Prostate gland (tissue), 2 donors: ENCODE measurements around the gene CRB1. TPM values are rescaled to one million over a fixed set of nuclear protein-coding genes. Genes with fewer than 3 reads are reported as not detected.

Experiments
- DNase-seq: peaks from one replicate; pipeline ENCODE4 v3.0.0-alpha.2; 2019; ENCODE audit warnings: low spot score
- H3K27ac ChIP-seq, 2 donors: fragments of 200-600 bp; sonication (generic); 2 replicates each; pipeline ENCODE4 v1.5.1; 2017 to 2019
- H3K27me3 ChIP-seq: fragments of 200-600 bp; sonication (generic); replicated peaks from 2 replicates; pipeline ENCODE4 v1.5.1; 2019; ENCODE audit not compliant: insufficient read depth
- H3K36me3 ChIP-seq, 2 donors: fragments of 200-600 bp; sonication (generic); 1 replicate in 1 of 2; 2 replicates in 1 of 2; pipeline versions ENCODE4 v1.5.1 to v1.8.1; 2017 to 2019
- H3K4me1 ChIP-seq: fragments of 200-600 bp; sonication (generic); replicated peaks from 2 replicates; pipeline ENCODE4 v1.5.1; 2019
- H3K4me3 ChIP-seq, 2 donors: fragments of 200-600 bp; sonication (generic); 2 replicates each; pipeline ENCODE4 v1.5.1; 2017 to 2019
- H3K9me3 ChIP-seq: fragments of 200-600 bp; sonication (generic); 2 replicates; pipeline ENCODE4 v1.5.1; 2017
- POLR2A ChIP-seq: fragments of 450-650 bp; IDR thresholded peaks from one replicate; pipeline ENCODE4 v1.6.1; 2016; ENCODE audit warnings: antibody characterized with exemption, mild to moderate bottlenecking
- POLR2AphosphoS5 ChIP-seq: sonication (generic); formaldehyde crosslinking; IDR thresholded peaks from one replicate; pipeline ENCODE4 v1.6.1; 2017; ENCODE audit warnings: antibody characterized with exemption
- WGBS: methylation state at CpG from one replicate; pipeline ENCODE4 v1.1.5; 2018; 5-methylcytosine and 5-hydroxymethylcytosine counted together
- intact Hi-C: fragments of 100-400 bp; cut with DNase I; formaldehyde crosslinking; loops from one replicate; pipeline ENCODE4 v1.14.2; 2022
- total RNA-seq, 2 donors: library from RNA; depleted of rRNA; stranded (reverse); fragments of >200 nt; gene quantifications; one replicate each; pipeline ENCODE4 v1.1.0, GENCODE V29; 2016
- TF ChIP-seq, protein P1 (sequence below), 4 experiments: fragments of 200-600 bp in 2 of 4; fragments of 450-650 bp in 2 of 4; sonication (generic) in 2 of 4; IDR thresholded peaks; 1 replicate in 3 of 4; 2 replicates in 1 of 4; pipeline ENCODE4 v1.5.1; 2016 to 2019; ENCODE audit warnings: antibody characterized with exemption in 4 of 4, mild to moderate bottlenecking in 2 of 4, moderate library complexity in 2 of 4

CRB1 gene
- total RNA-seq, 2 donors from 2014 or later = 0.32 to 1.0 TPM

GRCh38 chr1:197435224-197435623 lies 167.2 kb downstream of the CRB1 start:
- 25% methylated on average over 1 of the region's 1 CpG for WGBS
- intact Hi-C loops = no loop called here
- Histone ChIP-seq H3K9me3 (no peaks in the 10 kb centered on the region), H3K36me3 (no peaks in the 10 kb centered on the region), H3K27me3 (no peaks in the 10 kb centered on the region), H3K4me3 (no peak overlapping the region), H3K4me1 (no peaks in the 10 kb centered on the region), H3K27ac (no peak overlapping the region)
- no peak for DNase-seq
- TF ChIP-seq POLR2A (no peak), POLR2AphosphoS5 (no peak)
- TF ChIP-seq, protein P1, sequence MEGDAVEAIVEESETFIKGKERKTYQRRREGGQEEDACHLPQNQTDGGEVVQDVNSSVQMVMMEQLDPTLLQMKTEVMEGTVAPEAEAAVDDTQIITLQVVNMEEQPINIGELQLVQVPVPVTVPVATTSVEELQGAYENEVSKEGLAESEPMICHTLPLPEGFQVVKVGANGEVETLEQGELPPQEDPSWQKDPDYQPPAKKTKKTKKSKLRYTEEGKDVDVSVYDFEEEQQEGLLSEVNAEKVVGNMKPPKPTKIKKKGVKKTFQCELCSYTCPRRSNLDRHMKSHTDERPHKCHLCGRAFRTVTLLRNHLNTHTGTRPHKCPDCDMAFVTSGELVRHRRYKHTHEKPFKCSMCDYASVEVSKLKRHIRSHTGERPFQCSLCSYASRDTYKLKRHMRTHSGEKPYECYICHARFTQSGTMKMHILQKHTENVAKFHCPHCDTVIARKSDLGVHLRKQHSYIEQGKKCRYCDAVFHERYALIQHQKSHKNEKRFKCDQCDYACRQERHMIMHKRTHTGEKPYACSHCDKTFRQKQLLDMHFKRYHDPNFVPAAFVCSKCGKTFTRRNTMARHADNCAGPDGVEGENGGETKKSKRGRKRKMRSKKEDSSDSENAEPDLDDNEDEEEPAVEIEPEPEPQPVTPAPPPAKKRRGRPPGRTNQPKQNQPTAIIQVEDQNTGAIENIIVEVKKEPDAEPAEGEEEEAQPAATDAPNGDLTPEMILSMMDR (IDR thresholded peaks at IDR 0.05) = no peak

GRCh38 chr1:197437601-197438000 lies 169.5 kb downstream of the CRB1 start:
- Histone ChIP-seq H3K27ac (no peak overlapping the region), H3K4me1 (no peaks in the 10 kb centered on the region), H3K4me3 (no peak overlapping the region), H3K27me3 (no peaks in the 10 kb centered on the region), H3K9me3 (no peaks in the 10 kb centered on the region), H3K36me3 (no peaks in the 10 kb centered on the region)
- intact Hi-C loops = no loop called here
- no peak for DNase-seq
- TF ChIP-seq, protein P1 (IDR thresholded peaks at IDR 0.05) = no peak
- no peak for TF ChIP-seq POLR2A
- no peak for TF ChIP-seq POLR2AphosphoS5
- 85% methylated on average over 3 of the region's 3 CpGs for WGBS

DNA sequence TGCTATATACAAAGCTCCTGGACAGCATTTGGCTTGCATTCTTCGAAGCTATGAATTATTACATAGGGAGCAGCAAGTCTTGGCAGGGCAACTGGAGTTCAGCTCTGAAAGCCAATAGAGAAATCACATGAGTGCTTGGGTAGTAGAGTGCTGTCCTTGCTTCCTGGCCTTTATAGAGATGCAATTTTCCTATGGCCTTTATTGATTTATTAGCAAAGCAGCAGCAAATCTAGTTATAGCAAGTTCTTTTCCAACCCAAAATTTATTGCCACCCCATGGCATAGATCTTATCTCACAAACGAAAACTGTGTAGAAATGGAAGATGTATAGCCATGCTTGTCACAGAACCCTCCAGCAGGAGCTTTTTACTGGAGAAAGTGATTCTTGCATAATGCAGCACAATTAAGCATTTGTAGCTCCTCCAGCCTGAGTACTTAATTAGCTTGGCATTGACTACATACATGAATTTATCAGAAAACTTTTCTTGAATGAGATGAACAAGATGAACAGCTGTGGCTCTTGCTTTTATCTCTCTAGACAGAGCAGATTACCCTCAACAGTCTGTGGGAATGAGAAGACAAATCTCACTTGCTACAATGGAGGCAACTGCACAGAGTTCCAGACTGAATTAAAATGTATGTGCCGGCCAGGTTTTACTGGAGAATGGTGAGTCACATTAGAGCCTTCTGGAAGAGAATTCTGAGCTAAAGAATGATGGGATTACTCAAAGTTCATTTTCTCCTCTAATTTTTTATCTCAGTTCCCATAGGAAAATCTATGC lies 170.1 kb downstream of the CRB1 start:
- no peaks in the 10 kb centered on the region for H3K27me3 ChIP-seq
- 26% methylated on average over 3 of the region's 3 CpGs for WGBS
- intact Hi-C loops = no loop called here
- H3K4me3 ChIP-seq = no peak overlapping the region
- no peak for DNase-seq
- H3K36me3 ChIP-seq = no peaks in the 10 kb centered on the region
- H3K9me3 ChIP-seq = no peaks in the 10 kb centered on the region
- TF ChIP-seq POLR2AphosphoS5 (no peak), POLR2A (no peak)
- TF ChIP-seq, protein P1 (IDR thresholded peaks at IDR 0.05) = no peak
- H3K4me1 ChIP-seq = no peaks in the 10 kb centered on the region
- H3K27ac ChIP-seq = no peak overlapping the region

- TF ChIP-seq POLR2A = no peak
- no peak for TF ChIP-seq POLR2AphosphoS5
- TF ChIP-seq, protein P1 (IDR thresholded peaks at IDR 0.05) = no peak
- 63% methylated on average over 4 of the region's 4 CpGs for WGBS
- Histone ChIP-seq H3K9me3 (no peaks in the 10 kb centered on the region), H3K4me3 (no peak overlapping the region), H3K4me1 (no peaks in the 10 kb centered on the region), H3K27me3 (no peaks in the 10 kb centered on the region), H3K36me3 (no peaks in the 10 kb centered on the region), H3K27ac (no peak overlapping the region)
- intact Hi-C loops = no loop called here
- no peak for DNase-seq
Measured at GRCh38 chr1:197439708-197440280, 171.7 kb downstream of the CRB1 start.

DNA sequence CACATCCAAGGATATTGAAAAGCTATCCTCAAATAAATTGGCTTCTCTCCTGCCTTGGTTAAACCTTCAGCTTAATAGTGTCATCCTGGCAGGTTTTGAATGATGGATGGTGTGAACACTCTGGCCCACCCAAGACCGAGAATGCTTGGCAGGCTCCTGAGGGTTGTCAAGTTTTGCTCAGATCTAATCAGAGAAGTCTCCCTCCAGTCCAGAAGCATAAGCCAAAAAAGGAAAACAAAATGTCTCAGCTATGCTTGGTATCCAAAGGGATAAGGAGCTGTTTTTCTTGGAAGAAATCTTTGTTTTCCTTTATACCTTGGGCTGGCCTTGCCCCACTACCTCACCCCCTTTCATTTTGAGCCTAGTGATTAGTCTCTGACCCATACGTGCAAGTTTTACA lies 172.7 kb downstream of the CRB1 start:
- Histone ChIP-seq H3K9me3 (no peaks in the 10 kb centered on the region), H3K36me3 (no peaks in the 10 kb centered on the region), H3K27me3 (no peaks in the 10 kb centered on the region), H3K27ac (no peak overlapping the region), H3K4me1 (no peaks in the 10 kb centered on the region), H3K4me3 (no peak overlapping the region)
- 43% methylated on average over 2 of the region's 2 CpGs for WGBS
- DNase-seq = no peak
- intact Hi-C loops = no loop called here
- TF ChIP-seq POLR2A = no peak
